ENCODE results near the gene OR1M1.

Gene OR1M1, protein sequence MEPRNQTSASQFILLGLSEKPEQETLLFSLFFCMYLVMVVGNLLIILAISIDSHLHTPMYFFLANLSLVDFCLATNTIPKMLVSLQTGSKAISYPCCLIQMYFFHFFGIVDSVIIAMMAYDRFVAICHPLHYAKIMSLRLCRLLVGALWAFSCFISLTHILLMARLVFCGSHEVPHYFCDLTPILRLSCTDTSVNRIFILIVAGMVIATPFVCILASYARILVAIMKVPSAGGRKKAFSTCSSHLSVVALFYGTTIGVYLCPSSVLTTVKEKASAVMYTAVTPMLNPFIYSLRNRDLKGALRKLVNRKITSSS

DNA sequence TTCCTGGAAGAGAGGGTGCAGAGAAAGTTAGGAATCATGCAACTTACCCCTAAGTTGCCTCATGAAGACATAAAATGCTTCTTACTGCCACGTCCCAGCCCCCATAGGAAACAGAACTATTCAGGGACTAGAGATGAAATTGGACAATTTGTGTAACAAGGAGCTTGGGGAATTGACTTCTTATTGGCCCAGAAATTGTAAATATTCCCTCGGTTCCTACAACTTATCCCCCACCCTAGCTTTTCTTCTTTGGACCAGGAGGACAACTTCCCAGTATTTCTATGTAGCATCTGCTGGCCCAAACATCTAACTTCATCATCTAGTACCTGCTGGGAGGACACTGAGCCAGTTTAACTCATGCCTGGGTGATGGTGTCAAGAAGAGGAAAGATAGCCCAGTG lies at the start of gene OR1M1:
TSS of gene OR1M1 (plus strand) at position 301 of the 400 bp plus-strand sequence. CDS start 6,184 bp downstream, outside the sequence.
- no peaks in the 10 kb centered on the region for H3K27me3 ChIP-seq (ENCODE audit: insufficient read depth, low read length)
- no peaks in the 10 kb centered on the region for H3K36me3 ChIP-seq (ENCODE audit: insufficient read depth, low read length)
- no peaks in the 10 kb centered on the region for H3K9me3 ChIP-seq (ENCODE audit: low read length)

DNA sequence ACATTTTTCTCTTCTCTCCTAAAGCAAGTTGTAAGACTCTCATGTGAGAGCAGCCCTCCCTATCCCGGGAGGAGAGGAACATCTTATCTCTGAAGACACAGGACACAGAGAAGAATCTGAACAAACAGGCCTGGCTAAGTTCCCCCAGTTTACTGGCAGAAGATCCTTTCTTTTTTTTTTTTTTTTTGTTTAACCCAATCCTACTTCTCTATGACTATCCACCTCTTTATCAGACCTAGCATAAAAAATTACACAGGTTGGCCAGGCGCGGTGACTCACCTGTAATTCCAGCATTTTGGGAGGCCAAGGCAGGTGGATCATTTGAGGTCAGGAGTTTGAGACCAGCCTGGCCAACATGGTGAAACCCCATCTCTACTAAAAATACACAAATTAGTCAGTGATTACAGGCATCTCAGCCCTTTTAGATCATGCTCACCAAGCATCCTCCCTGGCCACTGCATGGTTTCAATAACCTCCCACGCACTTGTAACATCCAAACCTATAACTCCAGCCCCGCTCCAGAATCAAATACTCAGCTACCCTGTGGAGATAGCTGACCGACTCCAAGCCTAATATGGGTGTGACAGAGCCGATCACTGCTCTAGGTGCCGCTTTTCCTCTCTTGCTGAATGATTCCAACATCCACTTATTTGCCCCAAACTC lies 49.3 kb upstream of the OR1M1 start:
- no peak overlapping the region for H3K4me2 ChIP-seq (ENCODE audit: low read length)
- no peak overlapping the region for H2AFZ ChIP-seq (ENCODE audit: low read length)
- no peaks in the 10 kb centered on the region for H3K4me1 ChIP-seq (ENCODE audit: insufficient read depth, low read length, severe bottlenecking)
- no peak overlapping the region for H3K4me3 ChIP-seq (ENCODE audit: low read depth, low read length, poor library complexity, severe bottlenecking)
- no peaks in the 10 kb centered on the region for H3K27me3 ChIP-seq (ENCODE audit: insufficient read depth, low read length)
- no peaks in the 10 kb centered on the region for H3K79me2 ChIP-seq (ENCODE audit: insufficient read depth, low read length)
- no peak overlapping the region for H3K27ac ChIP-seq (ENCODE audit: low read depth, low read length, poor library complexity, severe bottlenecking)
- H3F3A ChIP-seq (ENCODE audit: insufficient read depth, low read length) = no peaks in the 10 kb centered on the region
- TF ChIP-seq, protein P1, sequence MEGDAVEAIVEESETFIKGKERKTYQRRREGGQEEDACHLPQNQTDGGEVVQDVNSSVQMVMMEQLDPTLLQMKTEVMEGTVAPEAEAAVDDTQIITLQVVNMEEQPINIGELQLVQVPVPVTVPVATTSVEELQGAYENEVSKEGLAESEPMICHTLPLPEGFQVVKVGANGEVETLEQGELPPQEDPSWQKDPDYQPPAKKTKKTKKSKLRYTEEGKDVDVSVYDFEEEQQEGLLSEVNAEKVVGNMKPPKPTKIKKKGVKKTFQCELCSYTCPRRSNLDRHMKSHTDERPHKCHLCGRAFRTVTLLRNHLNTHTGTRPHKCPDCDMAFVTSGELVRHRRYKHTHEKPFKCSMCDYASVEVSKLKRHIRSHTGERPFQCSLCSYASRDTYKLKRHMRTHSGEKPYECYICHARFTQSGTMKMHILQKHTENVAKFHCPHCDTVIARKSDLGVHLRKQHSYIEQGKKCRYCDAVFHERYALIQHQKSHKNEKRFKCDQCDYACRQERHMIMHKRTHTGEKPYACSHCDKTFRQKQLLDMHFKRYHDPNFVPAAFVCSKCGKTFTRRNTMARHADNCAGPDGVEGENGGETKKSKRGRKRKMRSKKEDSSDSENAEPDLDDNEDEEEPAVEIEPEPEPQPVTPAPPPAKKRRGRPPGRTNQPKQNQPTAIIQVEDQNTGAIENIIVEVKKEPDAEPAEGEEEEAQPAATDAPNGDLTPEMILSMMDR (IDR thresholded peaks at IDR 0.05; ENCODE audit: low read length) = no peak
- no peak for TF ChIP-seq EZH2 (IDR thresholded peaks at IDR 0.05; ENCODE audit: borderline replicate concordance, low read length)
- no peaks in the 10 kb centered on the region for H3K9me2 ChIP-seq (ENCODE audit: low read depth, low read length)
- no peaks in the 10 kb centered on the region for H3K36me3 ChIP-seq (ENCODE audit: insufficient read depth, low read length)
- H4K20me1 ChIP-seq (ENCODE audit: insufficient read depth, low read length) = no peaks in the 10 kb centered on the region
- no peaks in the 10 kb centered on the region for H3K9me3 ChIP-seq (ENCODE audit: low read length)
- no peak overlapping the region for H3K9ac ChIP-seq (ENCODE audit: low read length)

More for the DNA sequence above, at the start of gene OR1M1:
- H3K27ac ChIP-seq (ENCODE audit: low read depth, low read length, poor library complexity, severe bottlenecking) = no peak within 1 kb of the TSS
- H3K9me2 ChIP-seq (ENCODE audit: low read depth, low read length) = no peaks in the 10 kb centered on the region
- no peak within 1 kb of the TSS for H3K4me2 ChIP-seq (ENCODE audit: low read length)
- no peak within 1 kb of the TSS for H3K9ac ChIP-seq (ENCODE audit: low read length)
- TF ChIP-seq, protein P1 (IDR thresholded peaks at IDR 0.05; ENCODE audit: low read length) = no peak
- TF ChIP-seq EZH2 (IDR thresholded peaks at IDR 0.05; ENCODE audit: borderline replicate concordance, low read length) = no peak
- no peaks in the 10 kb centered on the region for H3K79me2 ChIP-seq (ENCODE audit: insufficient read depth, low read length)
- H3K4me3 ChIP-seq (ENCODE audit: low read depth, low read length, poor library complexity, severe bottlenecking) = no peak within 1 kb of the TSS
- H4K20me1 ChIP-seq (ENCODE audit: insufficient read depth, low read length) = no peaks in the 10 kb centered on the region
- H3F3A ChIP-seq (ENCODE audit: insufficient read depth, low read length) = no peaks in the 10 kb centered on the region
- no peaks in the 10 kb centered on the region for H3K4me1 ChIP-seq (ENCODE audit: insufficient read depth, low read length, severe bottlenecking)
- no peak within 1 kb of the TSS for H2AFZ ChIP-seq (ENCODE audit: low read length)

DNA sequence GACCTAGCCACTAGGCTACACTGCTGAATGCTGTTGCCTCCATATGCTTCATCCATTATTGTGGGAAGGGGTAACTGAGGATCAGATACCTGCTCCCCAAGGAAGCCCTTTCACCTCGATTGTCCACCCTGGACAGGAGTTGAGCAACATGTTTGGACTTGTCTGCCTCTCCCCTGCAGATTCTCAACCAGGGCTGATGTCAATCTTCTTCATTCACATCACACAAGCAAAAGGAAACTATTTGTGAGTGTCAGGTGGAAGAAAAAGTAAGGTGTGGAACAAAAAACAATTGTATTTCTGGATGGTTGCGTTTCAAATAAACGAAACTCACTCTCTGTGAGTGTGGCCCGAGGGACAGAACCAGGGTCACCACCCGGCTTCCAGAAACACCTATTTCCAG lies 47.1 kb upstream of the OR1M1 start:
- Histone ChIP-seq H4K20me1 (ENCODE audit: insufficient read depth, low read length) (no peaks in the 10 kb centered on the region), H3K9me3 (ENCODE audit: low read length) (no peaks in the 10 kb centered on the region), H3K9me2 (ENCODE audit: low read depth, low read length) (no peaks in the 10 kb centered on the region), H3K36me3 (ENCODE audit: insufficient read depth, low read length) (no peaks in the 10 kb centered on the region), H3K4me2 (ENCODE audit: low read length) (no peak overlapping the region), H2AFZ (ENCODE audit: low read length) (no peak overlapping the region), H3K4me1 (ENCODE audit: insufficient read depth, low read length, severe bottlenecking) (no peaks in the 10 kb centered on the region), H3K79me2 (ENCODE audit: insufficient read depth, low read length) (no peaks in the 10 kb centered on the region), H3K27ac (ENCODE audit: low read depth, low read length, poor library complexity, severe bottlenecking) (no peak overlapping the region), H3K9ac (ENCODE audit: low read length) (no peak overlapping the region), H3F3A (ENCODE audit: insufficient read depth, low read length) (no peaks in the 10 kb centered on the region), H3K4me3 (ENCODE audit: low read depth, low read length, poor library complexity, severe bottlenecking) (no peak overlapping the region), H3K27me3 (ENCODE audit: insufficient read depth, low read length) (no peaks in the 10 kb centered on the region)
- TF ChIP-seq EZH2 (IDR thresholded peaks at IDR 0.05; ENCODE audit: borderline replicate concordance, low read length) = no peak
- TF ChIP-seq, protein P1 (IDR thresholded peaks at IDR 0.05; ENCODE audit: low read length) = no peak
